ENCODE measurements around the gene IRS1. TPM values are rescaled to one million over a fixed set of nuclear protein-coding genes. Genes with fewer than 3 reads are reported as not detected.

The IRS1 gene
- total and polyA plus RNA-seq, 2 of the 4 experiments (the other 2 are of a cell fraction), result 21.1 to 37.1 TPM

DNA sequence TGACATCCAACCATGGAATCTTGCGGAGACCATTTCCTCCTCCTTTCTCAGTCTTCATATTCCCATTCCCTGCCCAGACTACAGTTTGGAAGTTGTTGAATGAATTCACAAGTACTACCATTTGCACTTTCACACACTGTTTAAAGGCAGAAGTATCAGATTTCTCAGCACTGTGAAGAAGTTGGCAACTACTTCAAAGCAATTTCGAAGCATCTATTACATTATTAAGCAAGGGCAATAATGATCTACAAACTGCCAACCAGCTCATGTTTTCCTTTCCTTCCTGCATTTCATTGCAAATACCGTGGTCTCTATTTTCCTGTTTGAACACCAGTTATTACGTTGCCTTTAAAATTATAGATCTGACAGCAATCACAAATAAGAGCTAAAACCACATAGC lies 105.5 kb downstream of the IRS1 start:
- no peak for TF ChIP-seq MAZ (IDR thresholded peaks at IDR 0.05; ENCODE audit: borderline replicate concordance, low read depth, low read length)
- no peak for TF ChIP-seq CEBPB (IDR thresholded peaks at IDR 0.05; ENCODE audit: low read depth, low read length)
- TF ChIP-seq RAD21 (IDR thresholded peaks at IDR 0.05; ENCODE audit: low read length), result no peak
- TF ChIP-seq FOS (IDR thresholded peaks at IDR 0.05; ENCODE audit: low read depth, low read length), result no peak
- no peak for TF ChIP-seq RFX5 (IDR thresholded peaks at IDR 0.05; ENCODE audit: low read depth, low read length)

More for the DNA sequence above, 105.5 kb downstream of the IRS1 start:
- Histone ChIP-seq H3K4me3 (ENCODE audit: insufficient read depth, low read depth, low read length) (no peak overlapping the region), H2AFZ (replicated peaks; ENCODE audit: low read length, poor library complexity) (no peak overlapping the region), H2BK120ac (ENCODE audit: low read depth, low read length) (no peak overlapping the region), H3K23ac (ENCODE audit: low read depth, low read length) (no peak overlapping the region), H3K14ac (replicated peaks; ENCODE audit: low read depth, low read length) (no peak overlapping the region), H2AK5ac (ENCODE audit: low read depth, low read length) (no peak overlapping the region), H3K56ac (ENCODE audit: extremely low read depth, insufficient read depth, low read length) (no peak overlapping the region), H3K9ac (ENCODE audit: low read depth, low read length) (no peak overlapping the region), H2BK5ac (ENCODE audit: low read depth, low read length, poor library complexity, severe bottlenecking) (no peak overlapping the region), H3K36me3 (ENCODE audit: control insufficient read depth, insufficient read depth, low read length) (no peaks in the 10 kb centered on the region), H3K18ac (ENCODE audit: low read depth, low read length) (no peak overlapping the region), H2BK15ac (ENCODE audit: low read depth, low read length) (no peak overlapping the region), H3K79me1 (ENCODE audit: low read depth in 1 of 2, low read length in 2 of 2) (no peaks in the 10 kb centered on the region), H3K4ac (ENCODE audit: low read depth, low read length) (no peak overlapping the region), H3K4me2 (ENCODE audit: low read depth, low read length) (no peak overlapping the region), H3K4me1 (ENCODE audit: control insufficient read depth, insufficient read depth, low read length) (peaks cover 6% of the 10 kb centered on the region), H3K27me3 (ENCODE audit: control insufficient read depth, insufficient read depth, low read length) (no peaks in the 10 kb centered on the region), H4K20me1 (ENCODE audit: insufficient read depth, low read length) (no peaks in the 10 kb centered on the region), H4K91ac (ENCODE audit: insufficient read depth, low read depth, low read length) (no peak overlapping the region), H4K5ac (ENCODE audit: low read depth, low read length) (no peak overlapping the region; the same call in 1 of the 2 replicates), H3K9me1 (ENCODE audit: insufficient read depth, low read length) (no peaks in the 10 kb centered on the region), H4K8ac (ENCODE audit: low read depth in 2 of 2, low read length in 2 of 2) (no peak overlapping the region), H2AK9ac (replicated peaks; ENCODE audit: low read depth, low read length, poor library complexity) (no peak overlapping the region), H2BK20ac (ENCODE audit: low read depth, low read length) (no peak overlapping the region), H3K9me3 (ENCODE audit: control insufficient read depth, insufficient read depth, low read length) (no peaks in the 10 kb centered on the region), H3K27ac (ENCODE audit: insufficient read depth, low read length) (no peak overlapping the region)
- DNase-seq (no peak), ATAC-seq (ENCODE audit: low read depth) (no peak)
- no CpG with 5 or more reads among the region's 4 CpGs for WGBS, 2 experiments (ENCODE audit: extremely low coverage in 2 of 2, insufficient read length in 1 of 2)
- ChIA-PET POLR2A (ENCODE audit: unreplicated experiment) (no interaction called here), CTCF (no interaction called here)
- intact Hi-C loops (cut with micrococcal nuclease) (no loop called here), dilution Hi-C loops (cut with HindIII; ENCODE audit: low sequenced_read_pairs, unreplicated experiment) (no loop called here), in situ Hi-C loops (cut with MboI; ENCODE audit: low sequenced_read_pairs) (no loop called here)
- BruUV-seq (replicated peaks), result no TSS peak

Data from IMR-90 (cell line).